H1 (cell line): Measurements from ENCODE around the gene CDK5R2. TPM values are rescaled to one million over a fixed set of nuclear protein-coding genes. Genes with fewer than 3 reads are reported as not detected.

Experiments used
- RNF2 ChIP-seq: fragments of 200-900, 300-1000 bp; sonication (generic); IDR thresholded peaks from 2 replicates; pipeline ENCODE4 v1.7.1; 2016; ENCODE audit warnings: borderline replicate concordance, low read depth, mild to moderate bottlenecking, antibody characterized with exemption, low read length; ENCODE audit not compliant: poor library complexity, severe bottlenecking; ENCODE audit errors: missing control alignments
- SP1 ChIP-seq: IDR thresholded peaks from 2 replicates; pipeline ENCODE4 v1.6.1; 2011; ENCODE audit warnings: low read depth, low read length
- polyA plus RNA-seq, 7 experiments: library from polyadenylated mRNA; depleted of rRNA in 3 of 7; stranded (reverse) in 5 of 7; unstranded in 2 of 7; fragments of >200 nt in 5 of 7; fragments of 200-250 nt in 2 of 7; gene quantifications; 1 replicate in 5 of 7; 2 replicates in 1 of 7; 4 replicates in 1 of 7; pipeline versions ENCODE4 v1.2.1 to v1.2.3, GENCODE V29; 2011 to 2013; ENCODE audit warnings: missing spikeins in 2 of 7, mixed read lengths in 2 of 7
- total RNA-seq: library from RNA; stranded (reverse); fragmentation: NEBNext Ultra II Directional; extraction: Animal tissue kit (Norgen Biotek cat#: 25700); gene quantifications from 2 replicates; pipeline ENCODE4 v1.2.1, GENCODE V29; 2021
- TF ChIP-seq, protein P1 (sequence below), 3 experiments: IDR thresholded peaks; 1 replicate in 2 of 3; 2 replicates in 1 of 3; pipeline versions ENCODE4 v1.5.1 to v1.6.1; 2011; ENCODE audit warnings: low read length in 3 of 3, mild to moderate bottlenecking in 3 of 3, inconsistent platforms in 2 of 3, low read depth in 1 of 3, moderate library complexity in 1 of 3; ENCODE audit not compliant: insufficient read depth in 1 of 3; ENCODE audit errors: control extremely low read depth in 1 of 3

Gene CDK5R2
- total and polyA plus RNA-seq, 2 of the 8 experiments (the other 6 are each of a cell fraction or from before 2014, with no cell fraction given), result 0.14 TPM; not detected in 1

DNA sequence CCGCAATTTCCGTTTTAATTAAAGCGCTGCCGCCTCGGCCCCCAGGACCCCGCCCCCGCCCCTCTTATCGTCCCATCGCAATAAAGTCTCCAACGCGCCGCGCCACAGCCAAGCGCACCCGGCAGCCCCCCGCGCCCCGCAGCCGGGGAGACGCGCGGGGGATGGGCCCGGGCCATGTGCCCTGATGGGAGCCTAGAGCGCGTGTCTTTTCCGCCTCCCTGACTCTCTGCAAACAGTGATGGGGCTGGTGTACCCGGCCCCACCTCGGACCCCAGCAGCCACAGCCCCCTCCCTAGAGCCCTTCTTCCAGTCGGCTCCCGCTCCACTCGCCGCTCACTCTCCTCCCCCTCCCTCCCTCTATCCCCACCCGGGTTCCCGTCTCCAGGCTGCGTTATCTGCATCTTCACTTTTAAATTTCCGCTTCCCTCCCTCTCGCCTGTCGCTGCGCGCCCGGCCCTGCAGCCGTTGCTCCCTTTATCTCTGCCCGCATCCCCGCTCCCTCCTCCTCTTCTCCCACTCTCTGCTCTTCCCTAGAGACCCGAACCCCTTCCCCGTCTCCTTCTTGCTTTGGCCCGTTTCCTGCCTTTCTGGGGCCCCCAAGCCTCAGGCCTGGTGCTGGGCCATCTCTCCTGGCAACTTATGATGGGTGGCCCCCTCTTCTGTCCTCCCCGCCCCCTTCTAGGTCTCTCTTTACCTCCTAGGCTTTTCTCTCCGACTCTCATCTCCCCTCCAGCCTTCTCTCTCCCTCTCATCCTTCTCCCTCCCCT lies 26.0 kb downstream of the CDK5R2 start (continued):
- TF ChIP-seq, protein P1, sequence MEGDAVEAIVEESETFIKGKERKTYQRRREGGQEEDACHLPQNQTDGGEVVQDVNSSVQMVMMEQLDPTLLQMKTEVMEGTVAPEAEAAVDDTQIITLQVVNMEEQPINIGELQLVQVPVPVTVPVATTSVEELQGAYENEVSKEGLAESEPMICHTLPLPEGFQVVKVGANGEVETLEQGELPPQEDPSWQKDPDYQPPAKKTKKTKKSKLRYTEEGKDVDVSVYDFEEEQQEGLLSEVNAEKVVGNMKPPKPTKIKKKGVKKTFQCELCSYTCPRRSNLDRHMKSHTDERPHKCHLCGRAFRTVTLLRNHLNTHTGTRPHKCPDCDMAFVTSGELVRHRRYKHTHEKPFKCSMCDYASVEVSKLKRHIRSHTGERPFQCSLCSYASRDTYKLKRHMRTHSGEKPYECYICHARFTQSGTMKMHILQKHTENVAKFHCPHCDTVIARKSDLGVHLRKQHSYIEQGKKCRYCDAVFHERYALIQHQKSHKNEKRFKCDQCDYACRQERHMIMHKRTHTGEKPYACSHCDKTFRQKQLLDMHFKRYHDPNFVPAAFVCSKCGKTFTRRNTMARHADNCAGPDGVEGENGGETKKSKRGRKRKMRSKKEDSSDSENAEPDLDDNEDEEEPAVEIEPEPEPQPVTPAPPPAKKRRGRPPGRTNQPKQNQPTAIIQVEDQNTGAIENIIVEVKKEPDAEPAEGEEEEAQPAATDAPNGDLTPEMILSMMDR (IDR thresholded peaks at IDR 0.05; ENCODE audit: control extremely low read depth in 1 of 3, insufficient read depth in 1 of 3, low read depth in 1 of 3, low read length in 3 of 3), result no peak
- TF ChIP-seq RNF2, result peak; percentile 70
- TF ChIP-seq SP1, result peak; percentile 58; the same call in 1 of the 2 replicates
- TF ChIP-seq, all 59 proteins: peak for 10
